Stimulated activated effector memory CD8-positive, alpha-beta T cell treated with anti-CD3 and anti-CD28 coated beads, Interleukin-12 subunit alpha, Interleukin-12 subunit beta, amount 100 ng/mL, for 72 hours (primary cell): ENCODE measurements around the gene PLXNC1.

Experiments used
- ATAC-seq: fragments of 150-1000 bp; cut with Tn5 transposase; 2 replicates; pipeline ENCODE4 v1.10.0; 2021
- DNase-seq, 2 donors: peaks; one replicate each; pipeline ENCODE4 v3.0.0; 2021 to 2022; ENCODE audit warnings: low spot score in 2 of 2
- H3K27ac Mint-ChIP-seq: one replicate; pipeline ENCODE4 v1.8.0; 2022; ENCODE audit warnings: mild to moderate bottlenecking, mixed read lengths
- H3K36me3 Mint-ChIP-seq: one replicate; pipeline ENCODE4 v1.8.0; 2022; ENCODE audit warnings: mild to moderate bottlenecking, mixed read lengths
- H3K4me1 Mint-ChIP-seq: one replicate; pipeline ENCODE4 v1.8.0; 2022; ENCODE audit warnings: mixed read lengths
- H3K4me3 Mint-ChIP-seq: one replicate; pipeline ENCODE4 v1.8.0; 2022; ENCODE audit warnings: mild to moderate bottlenecking, mixed read lengths
- H3K9me3 Mint-ChIP-seq: one replicate; pipeline ENCODE4 v1.8.0; 2022; ENCODE audit warnings: mixed read lengths

Gene PLXNC1

DNA sequence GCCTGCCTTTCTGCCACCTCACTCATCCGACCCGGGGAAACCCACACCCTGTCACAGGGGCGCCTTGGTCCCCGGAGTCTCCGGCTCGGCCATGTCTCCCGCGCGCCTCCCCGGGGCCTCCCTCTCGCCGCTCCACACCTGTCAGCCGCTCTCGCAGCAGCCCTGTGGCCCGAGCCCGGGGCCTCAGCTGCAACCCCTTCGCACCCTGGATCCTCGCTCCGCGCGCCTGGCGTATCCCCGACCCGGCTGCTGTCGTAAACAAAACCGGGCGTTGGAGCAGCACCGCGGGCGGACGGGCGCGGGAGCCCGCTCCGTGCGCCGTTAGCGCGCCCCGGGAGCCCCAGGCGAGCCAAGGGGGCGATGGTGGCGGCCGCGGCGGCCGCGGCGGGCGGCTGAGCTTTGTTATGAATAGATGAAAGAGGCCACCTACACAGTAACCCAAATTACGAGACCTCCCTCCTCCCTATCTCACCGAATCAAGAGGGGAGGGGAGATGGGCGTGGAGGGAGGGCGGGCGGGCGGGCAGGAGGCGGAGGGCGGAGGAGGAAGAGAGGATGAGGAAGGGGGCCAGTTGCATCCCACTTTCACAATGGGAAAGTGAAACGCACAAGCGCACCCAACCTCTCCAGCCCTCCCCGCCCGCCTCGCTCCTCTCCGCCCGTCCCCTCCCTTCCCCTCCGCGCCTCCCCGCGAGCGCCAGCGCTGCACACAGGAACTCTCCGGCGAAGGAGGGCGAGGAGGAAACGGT, at the start of gene PLXNC1:
PLXNC1 (plus strand) TSS at position 587 of the 748 bp plus-strand sequence. CDS start 395 bp downstream, outside the sequence.
- Mint-ChIP-seq H3K36me3 (peaks cover 8% of the 10 kb centered on the region), H3K4me1 (peaks cover 26% of the 10 kb centered on the region), H3K9me3 (no peaks in the 10 kb centered on the region), H3K4me3 (peak within 1 kb of the TSS; percentile 92), H3K27ac (peak within 1 kb of the TSS; percentile 73)
- peak; percentile 74 for ATAC-seq
- DNase-seq: peak; percentile 57 to 83

DNA sequence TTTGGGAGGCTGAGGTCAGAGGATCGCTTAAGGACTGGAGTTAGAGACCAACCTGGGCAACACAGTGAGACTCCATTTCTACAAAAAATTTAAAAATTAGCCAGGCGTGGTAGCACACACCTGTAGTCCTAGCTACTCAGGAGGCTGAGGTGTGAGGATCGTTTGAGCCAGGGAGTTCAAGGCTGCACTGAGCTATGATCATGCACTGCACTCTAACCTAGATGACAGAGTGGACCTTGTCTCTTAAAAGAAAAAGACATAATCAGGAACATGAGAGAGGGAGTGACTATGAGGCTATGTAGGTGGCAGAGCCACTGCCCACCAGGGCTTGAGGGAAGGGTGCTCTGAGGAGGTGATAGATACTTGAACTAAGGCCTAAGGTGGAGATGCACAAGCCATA, 49.2 kb upstream of the PLXNC1 start:
- peaks cover 14% of the 10 kb centered on the region for H3K4me1 Mint-ChIP-seq
- ATAC-seq (no peak), DNase-seq (no peak)
- H3K27ac Mint-ChIP-seq: no peak overlapping the region
- H3K9me3 Mint-ChIP-seq: no peaks in the 10 kb centered on the region
- no peaks in the 10 kb centered on the region for H3K36me3 Mint-ChIP-seq
- no peak overlapping the region for H3K4me3 Mint-ChIP-seq

DNA sequence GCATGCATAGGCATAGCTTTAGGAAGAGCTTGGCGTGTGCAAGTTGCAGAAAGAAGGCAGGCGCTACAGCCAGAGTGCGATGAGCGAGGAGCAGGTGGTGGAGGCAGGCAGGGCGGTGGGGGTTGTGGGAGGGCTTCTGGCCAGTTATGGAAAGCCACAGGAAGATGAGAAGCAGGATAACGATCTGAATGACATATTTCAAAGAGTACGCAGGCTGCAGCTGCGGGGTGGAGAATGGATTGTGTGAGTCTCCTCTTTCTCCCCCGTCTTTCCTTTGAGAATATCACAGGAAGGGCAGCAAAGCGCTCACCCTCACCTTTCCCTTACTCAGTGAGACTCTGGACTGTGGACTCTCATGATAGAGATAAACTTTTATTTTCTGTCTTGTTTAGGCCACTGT, 48.7 kb upstream of the PLXNC1 start:
- H3K36me3 Mint-ChIP-seq: no peaks in the 10 kb centered on the region
- ATAC-seq (no peak), DNase-seq (no peak)
- peaks cover 14% of the 10 kb centered on the region for H3K4me1 Mint-ChIP-seq
- H3K27ac Mint-ChIP-seq: no peak overlapping the region
- no peak overlapping the region for H3K4me3 Mint-ChIP-seq
- H3K9me3 Mint-ChIP-seq: no peaks in the 10 kb centered on the region

DNA sequence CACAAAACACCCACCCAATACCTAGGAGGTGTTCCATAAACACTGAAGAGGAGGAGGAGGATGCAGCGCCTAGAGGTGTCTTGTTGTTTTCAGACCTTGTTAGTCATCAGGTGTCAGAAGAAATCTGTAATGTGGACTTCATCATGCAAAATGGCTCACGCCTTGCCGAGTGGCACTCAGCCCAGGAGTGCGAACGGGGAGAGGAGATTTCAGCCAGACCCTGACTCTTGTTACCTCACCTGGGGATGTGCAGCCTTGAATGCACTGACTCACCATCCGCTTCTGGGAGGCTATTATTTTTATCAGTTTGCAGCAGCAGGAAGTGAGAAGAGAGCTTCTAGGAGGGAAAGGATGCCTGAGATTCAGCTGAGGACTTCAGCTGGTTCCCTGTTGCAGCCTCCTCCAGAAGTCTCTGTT, 48.2 kb upstream of the PLXNC1 start:
- DNase-seq: no peak
- Mint-ChIP-seq H3K27ac (peak overlapping the region; percentile 46), H3K4me3 (peak overlapping the region; percentile 80), H3K9me3 (no peaks in the 10 kb centered on the region), H3K36me3 (no peaks in the 10 kb centered on the region), H3K4me1 (peaks cover 14% of the 10 kb centered on the region)
- no peak for ATAC-seq

DNA sequence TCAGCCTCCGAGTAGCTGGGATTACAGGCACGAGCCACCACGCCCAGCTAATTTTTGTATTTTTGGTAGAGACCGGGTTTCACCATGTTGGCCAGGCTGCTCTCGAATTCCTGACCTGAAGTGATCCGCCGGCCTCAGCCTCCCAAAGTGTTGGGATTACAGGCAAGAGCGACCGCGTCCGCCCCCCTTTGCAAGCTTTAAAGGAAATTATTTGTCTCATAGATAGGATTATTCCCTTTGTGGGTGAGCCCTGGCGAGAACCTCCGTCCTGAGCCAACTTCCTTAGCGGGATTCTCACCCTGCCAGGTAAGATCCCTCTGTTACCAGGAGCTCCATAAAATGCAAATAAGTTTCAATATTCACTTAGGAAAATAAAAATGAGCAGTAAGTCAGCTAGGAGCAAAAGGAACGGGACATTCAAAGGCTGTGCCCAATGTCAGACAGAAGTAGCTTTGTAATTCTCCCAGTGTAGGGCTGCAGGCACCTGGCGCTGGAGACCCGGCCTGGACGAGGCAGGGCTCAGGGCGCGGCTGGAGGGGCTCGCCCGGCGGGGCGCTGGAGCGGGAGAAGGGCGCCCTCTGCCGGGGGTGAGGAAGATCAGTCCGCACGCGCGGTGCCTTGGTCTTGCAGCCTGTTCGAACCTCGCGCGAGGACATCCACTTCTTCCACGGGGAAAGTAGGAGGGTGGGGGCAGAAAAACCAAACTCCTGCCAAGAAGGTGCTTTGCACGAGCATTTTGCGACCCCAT, 47.2 kb upstream of the PLXNC1 start:
- H3K4me3 Mint-ChIP-seq: peak overlapping the region; percentile 80
- peaks cover 14% of the 10 kb centered on the region for H3K4me1 Mint-ChIP-seq
- DNase-seq (peak; percentile 82 to 89), ATAC-seq (peak; percentile 86)
- peak overlapping the region; percentile 54 for H3K27ac Mint-ChIP-seq
- no peaks in the 10 kb centered on the region for H3K36me3 Mint-ChIP-seq
- H3K9me3 Mint-ChIP-seq: no peaks in the 10 kb centered on the region

DNA sequence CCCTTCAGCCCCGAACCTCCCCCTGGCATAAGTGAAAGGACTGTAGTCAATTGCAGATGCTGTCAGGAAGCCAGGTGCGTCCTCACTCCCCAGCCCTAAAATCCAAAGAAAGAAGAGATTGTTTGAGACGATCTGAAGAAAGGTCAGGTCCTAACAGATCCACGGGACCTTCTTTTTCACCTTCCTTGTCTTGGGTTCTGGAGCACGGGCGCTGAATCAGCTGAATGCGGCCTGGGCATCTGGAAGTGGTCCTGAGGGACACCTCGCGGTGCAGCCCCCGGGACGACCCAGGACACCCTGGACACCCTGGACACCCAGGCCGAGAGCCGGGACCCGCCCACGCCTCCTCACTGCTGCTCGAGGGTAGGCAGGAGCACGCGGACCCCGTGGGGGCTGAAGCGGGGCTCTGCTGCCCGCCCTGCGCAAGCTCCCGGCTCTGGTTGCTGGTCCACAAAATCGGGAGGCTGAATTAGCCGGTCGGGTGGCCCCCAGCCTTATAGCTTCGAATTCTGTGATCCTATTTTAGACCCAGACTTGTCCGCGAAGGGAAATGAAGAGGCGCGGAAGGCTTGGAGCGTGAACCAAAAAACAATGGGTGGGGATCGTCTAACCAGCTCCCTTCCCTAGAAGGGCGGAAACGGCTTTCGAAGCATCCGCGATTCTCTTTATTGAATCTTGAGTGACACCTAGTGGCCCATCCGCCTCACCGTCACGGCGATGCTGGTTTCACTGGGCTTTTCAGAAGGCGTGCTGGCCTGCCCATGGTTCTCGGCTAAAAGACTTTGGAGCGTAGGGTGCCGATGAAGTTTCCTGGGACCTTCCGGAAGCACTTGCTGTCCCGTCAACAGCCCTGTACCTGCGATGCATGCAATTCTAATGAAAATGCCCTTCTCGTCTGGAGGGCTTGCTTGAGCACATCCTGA, 46.4 kb upstream of the PLXNC1 start:
- Mint-ChIP-seq H3K9me3 (no peaks in the 10 kb centered on the region), H3K27ac (peak overlapping the region; percentile 81)
- peak; percentile 88 for ATAC-seq

DNA sequence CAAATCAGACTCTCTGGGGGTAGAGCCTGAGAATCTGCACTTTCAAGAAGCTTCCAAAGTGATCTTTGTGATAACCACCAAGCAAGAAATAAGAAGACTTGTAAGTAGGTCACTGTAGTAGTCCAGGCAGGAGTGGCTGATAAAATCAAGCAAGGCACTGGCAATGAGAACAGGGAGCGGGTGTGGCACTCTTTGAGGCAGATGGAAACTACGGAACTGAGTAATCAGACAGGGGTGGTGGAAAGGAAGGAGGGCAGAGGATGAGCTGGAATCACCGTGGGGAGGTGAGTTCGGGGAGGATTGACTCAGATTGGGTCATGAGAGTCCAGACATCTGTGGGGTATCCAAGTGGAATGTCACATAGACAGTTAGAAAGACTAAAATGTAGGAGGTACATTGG, 44.4 kb upstream of the PLXNC1 start:
- DNase-seq (no peak), ATAC-seq (no peak)
- Mint-ChIP-seq H3K4me3 (no peak overlapping the region), H3K9me3 (no peaks in the 10 kb centered on the region), H3K36me3 (no peaks in the 10 kb centered on the region), H3K4me1 (peaks cover 18% of the 10 kb centered on the region), H3K27ac (no peak overlapping the region)

More for the DNA sequence above, 46.4 kb upstream of the PLXNC1 start:
- DNase-seq: peak; percentile 79 to 91
- H3K36me3 Mint-ChIP-seq: no peaks in the 10 kb centered on the region
- H3K4me3 Mint-ChIP-seq: peak overlapping the region; percentile 80
- peaks cover 14% of the 10 kb centered on the region for H3K4me1 Mint-ChIP-seq

DNA sequence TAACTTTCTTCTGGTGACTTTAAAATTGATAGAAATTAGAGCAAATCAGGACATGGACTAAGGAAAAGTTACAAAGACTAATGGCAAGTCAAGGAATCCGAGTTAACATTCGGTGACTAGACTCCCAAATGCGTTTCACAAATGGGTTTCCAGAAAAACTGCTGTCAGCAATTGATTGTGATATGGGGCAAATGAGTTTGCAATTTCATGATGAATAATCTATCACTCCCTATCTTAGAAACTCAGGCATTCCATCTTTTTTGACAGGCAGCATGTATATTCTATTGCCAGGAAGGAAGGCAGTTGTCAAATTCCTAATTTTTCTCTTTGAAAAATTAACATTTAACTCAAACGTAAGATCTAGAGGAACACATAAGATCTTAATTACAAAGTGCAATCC, 40.5 kb upstream of the PLXNC1 start:
- ATAC-seq (no peak), DNase-seq (no peak)
- H3K36me3 Mint-ChIP-seq: no peaks in the 10 kb centered on the region
- no peaks in the 10 kb centered on the region for H3K9me3 Mint-ChIP-seq
- peaks cover 13% of the 10 kb centered on the region for H3K4me1 Mint-ChIP-seq
- no peak overlapping the region for H3K27ac Mint-ChIP-seq
- no peak overlapping the region for H3K4me3 Mint-ChIP-seq

DNA sequence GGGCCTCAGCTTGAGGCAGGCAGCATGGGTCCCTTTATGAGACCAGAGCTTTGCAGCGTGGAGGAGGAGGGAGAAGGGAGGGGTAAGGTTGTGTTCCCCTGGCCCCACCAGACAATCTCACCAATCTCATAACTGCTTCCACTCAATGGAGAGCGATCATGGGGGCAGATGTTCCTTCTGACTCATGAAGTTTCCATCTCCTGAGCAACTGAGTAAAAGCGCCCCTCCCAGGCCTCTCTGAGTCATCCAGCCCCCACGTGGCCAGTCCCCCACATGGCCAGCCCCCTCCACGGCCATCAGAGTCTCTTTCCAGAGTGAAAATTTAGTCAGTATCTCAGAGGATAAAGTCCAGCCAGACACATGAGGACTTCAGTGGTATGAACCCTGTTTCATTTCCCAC, 39.2 kb upstream of the PLXNC1 start:
- peak; percentile 95 for ATAC-seq
- Mint-ChIP-seq H3K27ac (peak overlapping the region; percentile 79), H3K4me3 (peak overlapping the region; percentile 10), H3K36me3 (no peaks in the 10 kb centered on the region), H3K4me1 (peaks cover 13% of the 10 kb centered on the region), H3K9me3 (no peaks in the 10 kb centered on the region)
- peak in 1 of 2 donors; percentile 66 for DNase-seq

DNA sequence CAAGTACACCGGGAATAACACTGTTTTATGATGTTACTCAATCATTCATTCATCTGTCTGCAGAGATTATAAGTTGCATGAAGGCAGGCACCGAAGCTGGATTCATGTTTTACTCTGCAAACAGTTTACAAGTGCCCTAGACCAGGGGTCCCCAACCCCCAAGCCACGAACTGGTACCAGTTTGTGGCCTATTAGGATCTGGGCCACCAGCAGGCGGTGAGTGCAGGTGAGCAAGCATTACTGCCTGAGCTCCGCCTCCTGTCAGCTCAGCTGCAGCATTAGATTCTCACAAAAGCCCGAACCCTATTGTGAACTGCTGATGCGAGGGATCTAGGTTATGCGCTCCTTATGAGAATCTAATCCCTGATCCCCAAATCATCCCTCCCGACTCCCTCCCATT, 38.1 kb upstream of the PLXNC1 start:
- no peak for ATAC-seq
- no peaks in the 10 kb centered on the region for H3K36me3 Mint-ChIP-seq

DNA sequence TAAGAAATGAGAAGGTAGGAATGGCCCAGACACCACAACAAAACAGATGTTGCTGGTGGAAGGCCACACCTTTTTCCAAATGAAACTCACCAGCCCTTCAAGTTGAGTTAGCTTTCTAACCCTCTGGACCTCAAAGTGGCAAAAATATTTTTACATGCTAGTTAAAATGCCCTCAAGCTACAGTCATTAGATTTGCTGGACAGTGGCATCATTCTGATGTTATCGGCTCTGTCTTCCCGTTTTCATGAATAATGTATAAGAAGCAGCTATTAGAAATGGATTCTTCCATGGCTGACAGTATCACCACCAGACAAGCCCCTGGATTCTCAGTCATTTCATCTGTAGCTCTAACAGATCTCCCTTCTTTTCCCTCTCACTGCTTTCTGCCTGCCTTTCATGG, 37.1 kb upstream of the PLXNC1 start:
- H3K9me3 Mint-ChIP-seq: no peaks in the 10 kb centered on the region
- no peaks in the 10 kb centered on the region for H3K36me3 Mint-ChIP-seq
- no peak overlapping the region for H3K27ac Mint-ChIP-seq
- no peak for DNase-seq
- H3K4me1 Mint-ChIP-seq: peaks cover 13% of the 10 kb centered on the region
- no peak overlapping the region for H3K4me3 Mint-ChIP-seq
- no peak for ATAC-seq

More for the DNA sequence above, 38.1 kb upstream of the PLXNC1 start:
- DNase-seq: no peak
- no peak overlapping the region for H3K4me3 Mint-ChIP-seq
- no peak overlapping the region for H3K27ac Mint-ChIP-seq
- no peaks in the 10 kb centered on the region for H3K9me3 Mint-ChIP-seq
- peaks cover 13% of the 10 kb centered on the region for H3K4me1 Mint-ChIP-seq

DNA sequence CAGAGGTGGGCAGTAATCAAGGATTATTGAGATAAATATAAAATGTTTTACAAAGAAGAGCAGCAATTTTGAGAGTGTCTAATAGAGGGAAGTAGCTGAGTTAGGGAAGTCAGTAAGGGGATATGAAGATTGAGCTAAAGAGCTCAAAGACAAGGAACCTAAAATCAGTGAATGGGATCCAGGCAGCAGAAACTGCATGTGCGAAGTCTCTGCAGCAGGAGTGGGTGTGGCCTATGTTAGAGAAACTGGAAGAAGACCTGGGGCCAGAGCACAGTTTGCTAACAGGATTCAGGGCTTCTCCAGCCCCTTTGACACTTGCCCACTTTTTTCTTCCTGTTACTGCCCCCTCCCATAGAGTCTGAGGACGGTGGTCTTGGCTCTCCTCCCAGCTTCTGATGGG, 36.3 kb upstream of the PLXNC1 start:
- Mint-ChIP-seq H3K9me3 (no peaks in the 10 kb centered on the region), H3K4me3 (no peak overlapping the region), H3K4me1 (peaks cover 13% of the 10 kb centered on the region), H3K36me3 (no peaks in the 10 kb centered on the region), H3K27ac (no peak overlapping the region)
- DNase-seq (no peak), ATAC-seq (no peak)

DNA sequence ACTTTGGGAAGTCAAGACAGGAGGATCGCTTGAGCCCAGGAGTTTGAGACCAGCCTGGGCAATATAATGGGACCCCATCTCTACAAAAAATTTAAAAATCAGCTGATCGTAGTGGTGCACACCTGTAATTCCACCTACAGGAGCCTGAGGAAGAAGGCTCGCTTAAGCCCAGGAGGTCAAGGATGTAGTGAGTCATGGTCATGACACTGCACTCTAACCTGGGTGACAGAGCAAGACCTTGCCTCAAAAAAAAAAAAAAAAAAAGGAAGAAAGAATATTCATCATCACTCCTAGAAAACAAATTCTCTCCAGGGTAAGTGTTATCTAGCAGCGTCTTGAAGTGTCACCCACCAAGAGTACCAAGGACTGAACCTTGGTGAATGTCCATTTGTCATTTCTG, 34.2 kb upstream of the PLXNC1 start:
- Mint-ChIP-seq H3K4me3 (no peak overlapping the region), H3K27ac (no peak overlapping the region), H3K9me3 (no peaks in the 10 kb centered on the region), H3K36me3 (no peaks in the 10 kb centered on the region), H3K4me1 (peaks cover 7% of the 10 kb centered on the region)
- ATAC-seq (no peak), DNase-seq (no peak)

DNA sequence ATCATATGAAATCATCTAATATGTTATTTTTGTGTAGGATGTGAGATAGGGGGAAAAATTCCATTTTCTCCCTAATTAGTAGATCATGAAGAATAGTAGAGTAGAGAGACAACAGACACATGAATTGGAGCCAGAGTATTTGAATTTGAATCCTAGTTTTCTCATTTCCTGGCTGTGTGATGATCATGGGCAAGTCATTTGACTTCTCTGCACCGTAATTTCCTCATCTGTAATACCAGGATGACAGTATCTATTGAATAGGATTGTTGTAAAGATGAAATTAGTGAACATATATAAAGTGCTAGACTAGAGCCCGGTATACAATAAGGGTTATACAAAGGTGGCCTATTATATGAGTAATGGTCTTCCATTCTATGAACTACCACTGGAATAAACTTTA, 32.2 kb upstream of the PLXNC1 start:
- ATAC-seq (no peak), DNase-seq (no peak)
- Mint-ChIP-seq H3K36me3 (no peaks in the 10 kb centered on the region), H3K4me3 (no peak overlapping the region), H3K27ac (no peak overlapping the region), H3K9me3 (no peaks in the 10 kb centered on the region), H3K4me1 (no peaks in the 10 kb centered on the region)

DNA sequence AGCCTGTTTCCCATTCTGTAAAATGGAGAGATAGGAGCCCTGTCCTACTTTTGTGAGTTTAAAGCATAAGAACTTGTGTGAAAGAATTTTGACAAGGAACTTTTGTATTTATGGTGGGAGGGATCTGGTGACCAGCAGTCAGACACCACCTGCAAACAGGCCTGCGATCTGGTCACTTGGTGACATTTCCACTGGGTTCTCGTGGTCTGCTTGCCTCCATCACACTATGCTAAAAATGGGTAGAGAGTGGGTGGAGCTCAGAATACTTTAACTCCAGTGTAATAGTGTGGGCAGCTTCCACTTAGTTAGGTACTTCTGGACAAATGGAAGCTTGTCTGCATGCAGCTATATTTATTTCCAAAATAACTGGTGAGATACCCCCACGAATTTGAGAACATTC, 26.5 kb upstream of the PLXNC1 start:
- Mint-ChIP-seq H3K4me3 (no peak overlapping the region), H3K27ac (no peak overlapping the region), H3K36me3 (no peaks in the 10 kb centered on the region), H3K9me3 (no peaks in the 10 kb centered on the region), H3K4me1 (peaks cover 30% of the 10 kb centered on the region)
- ATAC-seq (no peak), DNase-seq (no peak)
